Caco-2 (cell line): ENCODE measurements around the gene CST7. TPM values are rescaled to one million over a fixed set of nuclear protein-coding genes. Genes with fewer than 3 reads are reported as not detected.

Experiments used
- BruUV-seq: library from RNA; stranded (reverse); fragments of 400-500 nt; replicated peaks from 2 replicates; lab custom pipeline; 2021; lab: Mats Ljungman, UMichigan
- CTCF ChIA-PET: fragments of 300-600 bp; sonication (Branson Sonifier 250); formaldehyde crosslinking; loops from one replicate; lab custom pipeline; 2022; ENCODE audit warnings: antibody characterized with exemption; lab: Charles Lee
- POLR2A ChIA-PET: fragments of 300-600 bp; sonication (Branson Sonifier 250); formaldehyde crosslinking; loops from one replicate; lab custom pipeline; 2022; ENCODE audit warnings: antibody characterized with exemption; lab: Charles Lee
- DNase-seq, 2 experiments: peaks; one replicate each; pipeline versions ENCODE4 v3.0.0 to v3.0.0-alpha.2; 2020 to 2022
- H3K27me3 ChIP-seq: replicated peaks from 2 replicates; pipeline ENCODE4 v1.6.0; 2011; ENCODE audit warnings: low read length; ENCODE audit not compliant: control insufficient read depth, insufficient read depth
- H3K36me3 ChIP-seq: 2 replicates; pipeline ENCODE4 v1.5.1; 2011; ENCODE audit warnings: low read length; ENCODE audit not compliant: control insufficient read depth, insufficient read depth
- H3K4me1 ChIP-seq: fragments of 250-450 bp; sonication (Bioruptor Pico); 2 replicates; pipeline ENCODE4 v1.5.1; 2020; ENCODE audit warnings: mild to moderate bottlenecking
- H3K4me3 ChIP-seq: 2 replicates; pipeline ENCODE4 v1.5.1; 2011; ENCODE audit warnings: low read depth, mild to moderate bottlenecking, control low read depth, low read length
- H3K9me3 ChIP-seq: fragments of 250-450 bp; sonication (Bioruptor Pico); 2 replicates; pipeline ENCODE4 v1.5.1; 2020; ENCODE audit warnings: mild to moderate bottlenecking, moderate library complexity
- H3K27ac Mint-ChIP-seq: one replicate; pipeline ENCODE4 v1.8.0; 2022; ENCODE audit warnings: mixed read lengths; ENCODE audit not compliant: unreplicated experiment
- H3K27me3 Mint-ChIP-seq: one replicate; pipeline ENCODE4 v1.8.0; 2022; ENCODE audit warnings: mixed read lengths; ENCODE audit not compliant: insufficient read depth, unreplicated experiment
- H3K36me3 Mint-ChIP-seq: one replicate; pipeline ENCODE4 v1.8.0; 2022; ENCODE audit warnings: mild to moderate bottlenecking, mixed read lengths; ENCODE audit not compliant: insufficient read depth, unreplicated experiment
- H3K4me1 Mint-ChIP-seq: one replicate; pipeline ENCODE4 v1.8.0; 2022; ENCODE audit warnings: low read depth, mixed read lengths; ENCODE audit not compliant: unreplicated experiment
- H3K4me3 Mint-ChIP-seq: one replicate; pipeline ENCODE4 v1.8.0; 2022; ENCODE audit warnings: mild to moderate bottlenecking, moderate library complexity, mixed read lengths; ENCODE audit not compliant: unreplicated experiment
- H3K9me3 Mint-ChIP-seq: one replicate; pipeline ENCODE4 v1.8.0; 2022; ENCODE audit warnings: mixed read lengths; ENCODE audit not compliant: unreplicated experiment
- CTCF ChIP-seq, 2 experiments: fragments of 200-600 bp in 1 of 2; IDR thresholded peaks; 1 replicate in 1 of 2; 2 replicates in 1 of 2; pipeline versions ENCODE4 v1.5.1 to v1.8.0; 2011 to 2022; ENCODE audit warnings: antibody characterized with exemption in 1 of 2, control low read depth in 1 of 2, inconsistent platforms in 1 of 2, low read depth in 1 of 2, low read length in 1 of 2, mild to moderate bottlenecking in 1 of 2, moderate library complexity in 1 of 2; ENCODE audit not compliant: insufficient read depth in 1 of 2, severe bottlenecking in 1 of 2, unreplicated experiment in 1 of 2
- intact Hi-C: fragments of 100-400 bp; cut with micrococcal nuclease; formaldehyde crosslinking; loops from one replicate; pipeline ENCODE4 v1.10.0; 2022; ENCODE audit not compliant: unreplicated experiment
- total RNA-seq: library from RNA; stranded (reverse); gene quantifications from 2 replicates; pipeline ENCODE4 v1.2.3, GENCODE V29; 2022

Gene CST7
- total RNA-seq, 1 experiment from 2014 or later, result not detected

- no peaks in the 10 kb centered on the region for H3K4me1 Mint-ChIP-seq
- BruUV-seq, result no TSS peak
- Histone ChIP-seq H3K4me1 (no peaks in the 10 kb centered on the region), H3K9me3 (no peaks in the 10 kb centered on the region; the same call in 1 of the 2 replicates), H3K36me3 (no peaks in the 10 kb centered on the region), H3K4me3 (no peak overlapping the region), H3K27me3 (no peaks in the 10 kb centered on the region)
- intact Hi-C loops, result no loop called here
- H3K9me3 Mint-ChIP-seq, result no peaks in the 10 kb centered on the region
- no peak overlapping the region for H3K4me3 Mint-ChIP-seq
- no peaks in the 10 kb centered on the region for H3K27me3 Mint-ChIP-seq
- ChIA-PET CTCF (no interaction called here), POLR2A (no interaction called here)
- H3K36me3 Mint-ChIP-seq, result peaks cover 15% of the 10 kb centered on the region
- no peak overlapping the region for H3K27ac Mint-ChIP-seq
- no peak for TF ChIP-seq CTCF (IDR thresholded peaks at IDR 0.05; ENCODE audit: insufficient read depth in 1 of 2, low read depth in 1 of 2, low read length in 1 of 2, severe bottlenecking in 1 of 2, unreplicated experiment in 1 of 2)
- no peak for DNase-seq
Measured at GRCh38 chr20:24953621-24954133, 4.6 kb downstream of the CST7 start.

DNA sequence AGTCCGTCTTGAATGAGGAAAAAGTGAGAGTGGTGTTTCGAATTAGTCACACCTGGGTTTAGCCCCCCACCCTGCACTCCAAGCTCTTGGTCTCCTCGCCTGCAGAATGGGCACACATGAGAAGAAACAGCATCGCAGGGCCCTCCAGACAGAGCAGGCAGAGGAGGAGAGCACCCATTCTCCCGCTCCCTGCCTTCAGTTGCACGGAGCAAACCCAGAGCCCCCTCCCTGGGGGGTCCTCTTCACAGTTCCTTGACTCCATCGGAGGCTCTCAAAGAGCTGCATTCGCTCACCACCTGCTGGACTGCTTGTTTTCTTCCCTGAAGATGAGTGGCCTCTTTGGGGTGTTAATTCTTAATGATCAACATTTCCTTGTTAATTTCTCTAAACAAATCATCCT lies 5.1 kb downstream of the CST7 start:
- Histone ChIP-seq H3K4me3 (no peak overlapping the region), H3K27me3 (no peaks in the 10 kb centered on the region), H3K4me1 (no peaks in the 10 kb centered on the region), H3K9me3 (no peaks in the 10 kb centered on the region; the same call in 1 of the 2 replicates), H3K36me3 (no peaks in the 10 kb centered on the region)
- Mint-ChIP-seq H3K4me1 (no peaks in the 10 kb centered on the region), H3K4me3 (no peak overlapping the region), H3K36me3 (peaks cover 19% of the 10 kb centered on the region), H3K9me3 (no peaks in the 10 kb centered on the region), H3K27me3 (no peaks in the 10 kb centered on the region), H3K27ac (no peak overlapping the region)
- no peak for TF ChIP-seq CTCF (IDR thresholded peaks at IDR 0.05; ENCODE audit: insufficient read depth in 1 of 2, low read depth in 1 of 2, low read length in 1 of 2, severe bottlenecking in 1 of 2, unreplicated experiment in 1 of 2)
- no peak for DNase-seq
- intact Hi-C loops, result no loop called here
- ChIA-PET CTCF (interaction anchor here (0.7 kb wide), 1 partner anchor 24 kb away, joined by 4 read pairs; no protein-coding TSS in a partner anchor), POLR2A (no interaction called here)
- BruUV-seq, result no TSS peak

DNA sequence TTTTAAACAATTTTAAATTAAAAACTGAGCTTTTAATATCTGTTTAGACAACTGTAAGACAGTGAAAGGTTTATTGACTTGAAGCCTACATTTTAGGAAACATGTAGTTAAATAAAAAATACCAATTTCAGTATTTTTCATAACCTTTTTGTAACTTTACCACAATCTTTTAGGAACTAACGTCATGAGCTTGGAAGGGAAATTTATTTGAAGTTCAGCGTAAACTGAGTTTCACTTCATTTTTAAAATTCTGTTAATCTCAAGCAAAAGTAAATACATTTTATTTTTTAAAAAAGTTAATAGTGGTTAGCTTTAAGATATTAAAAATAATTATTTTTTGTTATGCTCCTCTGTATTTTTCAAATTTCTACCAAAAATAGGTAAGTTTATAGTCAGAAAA lies 5.5 kb downstream of the CST7 start:
- no peaks in the 10 kb centered on the region for H3K27me3 ChIP-seq
- no peaks in the 10 kb centered on the region for H3K4me1 Mint-ChIP-seq
- no peaks in the 10 kb centered on the region for H3K36me3 ChIP-seq
- intact Hi-C loops, result no loop called here
- H3K27ac Mint-ChIP-seq, result no peak overlapping the region
- no peak overlapping the region for H3K4me3 Mint-ChIP-seq
- H3K4me3 ChIP-seq, result no peak overlapping the region
- no peaks in the 10 kb centered on the region for H3K4me1 ChIP-seq
- BruUV-seq, result no TSS peak
- H3K36me3 Mint-ChIP-seq, result peaks cover 19% of the 10 kb centered on the region
- POLR2A ChIA-PET, result no interaction called here
- no peak for TF ChIP-seq CTCF (IDR thresholded peaks at IDR 0.05; ENCODE audit: insufficient read depth in 1 of 2, low read depth in 1 of 2, low read length in 1 of 2, severe bottlenecking in 1 of 2, unreplicated experiment in 1 of 2)
- H3K27me3 Mint-ChIP-seq, result no peaks in the 10 kb centered on the region
- CTCF ChIA-PET, result interaction anchor here (0.7 kb wide), 2 partner anchors 19 to 25 kb away, joined by 3 to 4 read pairs; no protein-coding TSS in a partner anchor
- no peaks in the 10 kb centered on the region for H3K9me3 ChIP-seq
- DNase-seq, result no peak
- no peaks in the 10 kb centered on the region for H3K9me3 Mint-ChIP-seq
